H54 (cell line): ENCODE measurements around the gene CYP39A1.

Source experiments
- DNase-seq: peaks from one replicate; pipeline ENCODE4 v3.0.0; 2011; ENCODE audit warnings: low spot score, mixed read lengths; ENCODE audit not compliant: insufficient read length
- FAIRE-seq: peaks from 3 replicates; lab custom pipeline; 2011; peaks lifted over from hg19 to GRCh38; lab: Jason Lieb, UNC
- POLR2A ChIP-seq: IDR thresholded peaks from 2 replicates; pipeline ENCODE4 v1.6.1; 2011; ENCODE audit warnings: low read depth, mild to moderate bottlenecking, low read length

CYP39A1 gene

GRCh38 chr6:46505693-46506512 is 146.7 kb downstream of the CYP39A1 start:
- no peak for DNase-seq
- no peak for FAIRE-seq
- TF ChIP-seq POLR2A, result no peak

- FAIRE-seq (no peak), DNase-seq (no peak)
- no peak for TF ChIP-seq POLR2A
Observed at GRCh38 chr6:46504242-46504641, 148.4 kb downstream of the CYP39A1 start.

- no peak for DNase-seq
- FAIRE-seq, result no peak
- no peak for TF ChIP-seq POLR2A
Observed at GRCh38 chr6:46502486-46503119, 150.0 kb downstream of the CYP39A1 start.

GRCh38 chr6:46501136-46502089 is 151.2 kb downstream of the CYP39A1 start:
- no peak for TF ChIP-seq POLR2A
- no peak for FAIRE-seq
- DNase-seq, result no peak

GRCh38 chr6:46500382-46500781 is 152.2 kb downstream of the CYP39A1 start:
- no peak for TF ChIP-seq POLR2A
- DNase-seq (no peak), FAIRE-seq (no peak)
